H9 (cell line): Measurements from ENCODE around the gene TAGLN. TPM values are rescaled to one million over a fixed set of nuclear protein-coding genes. Genes with fewer than 3 reads are reported as not detected.

Source experiments
- DNase-seq: peaks from one replicate; pipeline ENCODE4 v3.0.0-alpha.2; 2017
- H2AFZ ChIP-seq: one replicate; pipeline ENCODE4 v1.6.1; 2013; ENCODE audit warnings: mild to moderate bottlenecking, low read length, control low read depth, moderate library complexity
- H2AK5ac ChIP-seq: 2 replicates; pipeline ENCODE4 v1.6.1; 2013; ENCODE audit warnings: low read length, control low read depth, mixed read lengths; ENCODE audit not compliant: insufficient read length
- H2BK120ac ChIP-seq: one replicate; pipeline ENCODE4 v1.6.1; 2013; ENCODE audit warnings: low read depth, mild to moderate bottlenecking, low read length, control low read depth, inconsistent platforms; ENCODE audit not compliant: poor library complexity, severe bottlenecking
- H2BK12ac ChIP-seq: 2 replicates; pipeline ENCODE4 v1.6.1; 2013; ENCODE audit warnings: low read length, control low read depth, mixed read lengths, low read depth; ENCODE audit not compliant: insufficient read length
- H2BK15ac ChIP-seq: 2 replicates; pipeline ENCODE4 v1.6.1; 2013; ENCODE audit warnings: low read depth, low read length, control low read depth
- H2BK20ac ChIP-seq: one replicate; pipeline ENCODE4 v1.6.1; 2013; ENCODE audit warnings: low read depth, mild to moderate bottlenecking, low read length, control low read depth, inconsistent platforms; ENCODE audit not compliant: poor library complexity, severe bottlenecking
- H2BK5ac ChIP-seq: 2 replicates; pipeline ENCODE4 v1.6.1; 2013; ENCODE audit warnings: low read length, control low read depth, mixed read lengths; ENCODE audit not compliant: insufficient read length
- H3K14ac ChIP-seq: 2 replicates; pipeline ENCODE4 v1.6.1; 2013; ENCODE audit warnings: low read length, control low read depth; ENCODE audit not compliant: insufficient read depth
- H3K18ac ChIP-seq: 2 replicates; pipeline ENCODE4 v1.6.1; 2013; ENCODE audit warnings: low read depth, mild to moderate bottlenecking, mixed read lengths, low read length, control low read depth; ENCODE audit not compliant: insufficient read length
- H3K23ac ChIP-seq: 2 replicates; pipeline ENCODE4 v1.6.1; 2013; ENCODE audit warnings: low read length, control low read depth, mixed read lengths, low read depth; ENCODE audit not compliant: insufficient read length
- H3K23me2 ChIP-seq: 2 replicates; pipeline ENCODE4 v1.6.1; 2013; ENCODE audit warnings: low read depth, mild to moderate bottlenecking, mixed read lengths, low read length, control low read depth; ENCODE audit not compliant: insufficient read length, poor library complexity, severe bottlenecking
- H3K27ac ChIP-seq: 2 replicates; pipeline ENCODE4 v1.5.1; 2013; ENCODE audit warnings: low read length, control low read depth, mixed read lengths, low read depth; ENCODE audit not compliant: insufficient read length
- H3K27me3 ChIP-seq: 2 replicates; pipeline ENCODE4 v1.6.1; 2013; ENCODE audit warnings: low read length, control low read depth, inconsistent platforms; ENCODE audit not compliant: insufficient read depth
- H3K4ac ChIP-seq: 2 replicates; pipeline ENCODE4 v1.6.1; 2013; ENCODE audit warnings: low read depth, mild to moderate bottlenecking, control low read depth, inconsistent platforms, low read length, moderate library complexity
- H3K4me1 ChIP-seq: 2 replicates; pipeline ENCODE4 v1.6.1; 2013; ENCODE audit warnings: low read length, control low read depth, inconsistent platforms; ENCODE audit not compliant: insufficient read depth
- H3K4me2 ChIP-seq: 2 replicates; pipeline ENCODE4 v1.6.1; 2013; ENCODE audit warnings: low read length, control low read depth, mixed read lengths; ENCODE audit not compliant: insufficient read length, insufficient read depth
- H3K56ac ChIP-seq: 2 replicates; pipeline ENCODE4 v1.6.1; 2013; ENCODE audit warnings: low read depth, mild to moderate bottlenecking, mixed read lengths, low read length, control low read depth; ENCODE audit not compliant: insufficient read length
- H3K79me1 ChIP-seq: 2 replicates; pipeline ENCODE4 v1.6.1; 2013; ENCODE audit warnings: low read depth, mild to moderate bottlenecking, moderate library complexity, low read length, control low read depth, inconsistent platforms; ENCODE audit not compliant: insufficient read depth, poor library complexity, severe bottlenecking
- H3K79me2 ChIP-seq: 2 replicates; pipeline ENCODE4 v1.6.1; 2013; ENCODE audit warnings: low read length, control low read depth, inconsistent platforms; ENCODE audit not compliant: insufficient read depth
- H3K9ac ChIP-seq: 2 replicates; pipeline ENCODE4 v1.6.1; 2013; ENCODE audit warnings: low read length, control low read depth, mixed read lengths; ENCODE audit not compliant: insufficient read length; ENCODE audit errors: extremely low read depth
- H3K9me3 ChIP-seq: one replicate; pipeline ENCODE4 v1.6.1; 2013; ENCODE audit warnings: low read depth, low read length, inconsistent platforms; ENCODE audit not compliant: control insufficient read depth
- H3T11ph ChIP-seq: one replicate; pipeline ENCODE4 v1.6.1; 2013; ENCODE audit warnings: mild to moderate bottlenecking, low read length, control low read depth, inconsistent platforms
- H4K20me1 ChIP-seq: one replicate; pipeline ENCODE4 v1.6.1; 2013; ENCODE audit not compliant: control insufficient read depth, insufficient read length, insufficient read depth
- H4K5ac ChIP-seq: 2 replicates; pipeline ENCODE4 v1.6.1; 2013; ENCODE audit warnings: low read depth, mild to moderate bottlenecking, mixed read lengths, low read length, control low read depth; ENCODE audit not compliant: insufficient read length
- H4K8ac ChIP-seq: replicated peaks from 2 replicates; pipeline ENCODE4 v1.6.1; 2013; ENCODE audit warnings: low read length, control low read depth, mixed read lengths, low read depth; ENCODE audit not compliant: insufficient read length
- H4K91ac ChIP-seq: 2 replicates; pipeline ENCODE4 v1.6.1; 2013; ENCODE audit warnings: low read depth, mild to moderate bottlenecking, moderate library complexity, mixed read lengths, low read length, control low read depth; ENCODE audit not compliant: insufficient read length
- H3K27ac Mint-ChIP-seq, 3 experiments: 2 replicates in 2 of 3; 3 replicates in 1 of 3; pipeline ENCODE4 v1.8.0; 2020 to 2021; ENCODE audit warnings: mixed read lengths in 3 of 3, mild to moderate bottlenecking in 1 of 3, moderate library complexity in 1 of 3
- H3K27me3 Mint-ChIP-seq: 2 replicates; pipeline ENCODE4 v1.8.0; 2021; ENCODE audit warnings: low read depth, mild to moderate bottlenecking, moderate library complexity, mixed read lengths
- H3K36me3 Mint-ChIP-seq, 3 experiments: 2 replicates in 2 of 3; 3 replicates in 1 of 3; pipeline ENCODE4 v1.8.0; 2020 to 2021; ENCODE audit warnings: low read depth in 3 of 3, mixed read lengths in 3 of 3; ENCODE audit not compliant: insufficient read depth in 1 of 3
- H3K4me1 Mint-ChIP-seq, 2 experiments: 2 replicates each; pipeline ENCODE4 v1.8.0; 2020; ENCODE audit warnings: mixed read lengths in 2 of 2
- H3K4me3 Mint-ChIP-seq, 2 experiments: 2 replicates in 1 of 2; 3 replicates in 1 of 2; pipeline ENCODE4 v1.8.0; 2020 to 2021; ENCODE audit warnings: mild to moderate bottlenecking in 2 of 2, mixed read lengths in 2 of 2, moderate library complexity in 1 of 2
- H3K9me3 Mint-ChIP-seq, 2 experiments: 2 replicates in 1 of 2; 3 replicates in 1 of 2; pipeline ENCODE4 v1.8.0; 2020; ENCODE audit warnings: mild to moderate bottlenecking in 2 of 2, mixed read lengths in 2 of 2, moderate library complexity in 1 of 2
- WGBS: extraction: QIAGEN DNeasy Blood & Tissue Kit; methylation state at CpG from one replicate; pipeline ENCODE4 v1.1.7; 2013; ENCODE audit warnings: missing lambda C conversion rate, low lambda C conversion rate, mixed read lengths; ENCODE audit not compliant: insufficient read length; ENCODE audit errors: extremely low coverage; 5-methylcytosine and 5-hydroxymethylcytosine counted together
- total RNA-seq: library from RNA; stranded (reverse); gene quantifications from 2 replicates; pipeline ENCODE4 v1.2.1, GENCODE V29; 2021
- TF ChIP-seq, protein P1 (sequence below): fragments of 200-600 bp; sonication (generic); conservative IDR thresholded peaks from 3 replicates; pipeline ENCODE4 v1.8.0; 2021; ENCODE audit warnings: antibody characterized with exemption, mild to moderate bottlenecking

The TAGLN gene
- total RNA-seq, 1 experiment from 2014 or later = 176 TPM

DNA sequence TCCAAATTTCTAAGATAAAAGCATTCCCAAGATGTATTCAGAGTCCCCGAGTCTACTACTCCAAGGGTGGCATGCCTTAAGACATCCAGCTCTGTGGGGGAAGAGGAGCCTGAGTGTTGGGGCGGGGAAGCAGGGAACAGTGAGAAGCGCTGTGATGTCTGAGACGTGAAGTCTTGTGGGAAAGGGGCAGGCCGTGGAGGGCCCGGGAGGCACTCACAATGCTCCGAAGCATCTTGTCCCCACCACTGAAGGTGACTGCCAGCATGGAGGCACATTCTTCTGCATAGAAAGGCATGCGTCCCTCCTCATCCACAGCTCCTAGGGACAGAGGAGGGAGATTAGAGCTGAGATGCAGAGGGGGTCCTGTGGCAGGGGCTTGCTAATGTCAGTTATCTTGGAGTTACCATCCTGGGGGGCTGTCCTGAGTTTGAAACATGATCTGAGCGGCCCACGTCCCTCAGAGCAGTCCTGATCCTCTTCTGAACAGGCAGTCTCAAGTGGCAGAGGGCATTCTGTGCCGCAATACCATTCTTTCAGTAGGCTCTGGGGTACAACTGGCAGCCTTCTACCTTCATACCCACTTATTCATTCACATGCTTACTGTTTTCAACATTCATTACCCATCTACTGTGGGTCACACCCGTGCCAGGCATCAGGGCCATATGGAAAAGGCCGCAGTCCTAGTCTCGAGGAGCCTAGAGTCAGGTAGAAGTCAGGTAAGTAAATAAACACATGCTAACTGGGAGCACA lies 24.0 kb downstream of the TAGLN start:
- H2AK5ac ChIP-seq = no peak overlapping the region
- no peak overlapping the region for H4K91ac ChIP-seq
- H3K27me3 ChIP-seq = no peaks in the 10 kb centered on the region
- no peak overlapping the region for H2AFZ ChIP-seq
- no peaks in the 10 kb centered on the region for H3K23me2 ChIP-seq
- H4K8ac ChIP-seq = no peak overlapping the region
- H3K79me1 ChIP-seq = no peaks in the 10 kb centered on the region
- no peak overlapping the region for H2BK20ac ChIP-seq
- WGBS = no CpG with 5 or more reads among the region's 14 CpGs
- TF ChIP-seq, protein P1, sequence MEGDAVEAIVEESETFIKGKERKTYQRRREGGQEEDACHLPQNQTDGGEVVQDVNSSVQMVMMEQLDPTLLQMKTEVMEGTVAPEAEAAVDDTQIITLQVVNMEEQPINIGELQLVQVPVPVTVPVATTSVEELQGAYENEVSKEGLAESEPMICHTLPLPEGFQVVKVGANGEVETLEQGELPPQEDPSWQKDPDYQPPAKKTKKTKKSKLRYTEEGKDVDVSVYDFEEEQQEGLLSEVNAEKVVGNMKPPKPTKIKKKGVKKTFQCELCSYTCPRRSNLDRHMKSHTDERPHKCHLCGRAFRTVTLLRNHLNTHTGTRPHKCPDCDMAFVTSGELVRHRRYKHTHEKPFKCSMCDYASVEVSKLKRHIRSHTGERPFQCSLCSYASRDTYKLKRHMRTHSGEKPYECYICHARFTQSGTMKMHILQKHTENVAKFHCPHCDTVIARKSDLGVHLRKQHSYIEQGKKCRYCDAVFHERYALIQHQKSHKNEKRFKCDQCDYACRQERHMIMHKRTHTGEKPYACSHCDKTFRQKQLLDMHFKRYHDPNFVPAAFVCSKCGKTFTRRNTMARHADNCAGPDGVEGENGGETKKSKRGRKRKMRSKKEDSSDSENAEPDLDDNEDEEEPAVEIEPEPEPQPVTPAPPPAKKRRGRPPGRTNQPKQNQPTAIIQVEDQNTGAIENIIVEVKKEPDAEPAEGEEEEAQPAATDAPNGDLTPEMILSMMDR = no peak
- no peak overlapping the region for H4K5ac ChIP-seq
- no peaks in the 10 kb centered on the region for H3K4me1 ChIP-seq
- peaks cover 3 to 6% of the 10 kb centered on the region in 2 experiments for H3K4me1 Mint-ChIP-seq
- H3K4me3 Mint-ChIP-seq = no peak overlapping the region
- no peaks in the 10 kb centered on the region for H3K27me3 Mint-ChIP-seq
- no peaks in the 10 kb centered on the region for H3K9me3 ChIP-seq
- no peak overlapping the region for H3K14ac ChIP-seq
- no peak for DNase-seq
- H3K79me2 ChIP-seq = no peaks in the 10 kb centered on the region
- no peak overlapping the region for H3K4ac ChIP-seq
- no peak overlapping the region for H3K4me2 ChIP-seq
- H3K9me3 Mint-ChIP-seq = no peaks in the 10 kb centered on the region
- no peaks in the 10 kb centered on the region for H4K20me1 ChIP-seq
- no peak overlapping the region for H2BK120ac ChIP-seq
- no peak overlapping the region for H2BK5ac ChIP-seq
- H2BK12ac ChIP-seq = no peak overlapping the region
- H3K36me3 Mint-ChIP-seq = peaks cover 6 to 70% (median 32%) of the 10 kb centered on the region in 3 experiments
- no peak overlapping the region for H3K9ac ChIP-seq
- H3K23ac ChIP-seq = no peak overlapping the region
- H3K27ac Mint-ChIP-seq = peak overlapping the region in 1 of 3 experiments; percentile 72; a peak in 1 of 7 replicates
- H3K18ac ChIP-seq = no peak overlapping the region
- H2BK15ac ChIP-seq = no peak overlapping the region
- H3K56ac ChIP-seq = no peak overlapping the region
- no peak overlapping the region for H3K27ac ChIP-seq
- H3T11ph ChIP-seq = no peak overlapping the region
